HUDEP-2 (cell line): Measurements from ENCODE around the gene SOX12.
"Not testable (repeated sequence)": the region's sequence is repeated elsewhere in the genome, so short reads cannot be mapped to it uniquely, and the experiment has no call there.

Experiments used
- DNase-seq, 76 experiments: peaks; one replicate each; lab custom pipeline; 2025; ENCODE audit not compliant: unreplicated experiment in 76 of 76; lab: John Stamatoyannopoulos, UW

Gene SOX12

GRCh38 chr20:376750-377149 lies 51.4 kb downstream of the SOX12 start:
- no peak for DNase-seq

GRCh38 chr20:377578-377977 lies 52.2 kb downstream of the SOX12 start:
- not testable (repeated sequence) for DNase-seq

GRCh38 chr20:378961-379336 lies 53.6 kb downstream of the SOX12 start:
- DNase-seq: no peak
